ENCODE measurements around the gene VCL. TPM values are rescaled to one million over a fixed set of nuclear protein-coding genes. Genes with fewer than 3 reads are reported as not detected.
"Not testable (repeated sequence)": the region's sequence is repeated elsewhere in the genome, so short reads cannot be mapped to it uniquely, and the experiment has no call there.

Gene VCL
- polyA plus RNA-seq, 1 of the 3 experiments (the other 2 are of a cell fraction): 147 TPM

GRCh38 chr10:73959484-73960243 is 38.3 kb upstream of the VCL start:
- Histone ChIP-seq H3K4me1 (ENCODE audit: control insufficient read depth in 1 of 2, insufficient read depth in 2 of 2, low read depth in 1 of 2, low read length in 1 of 2) (peaks cover 2 to 12% of the 10 kb centered on the region in 2 experiments; a peak in 2 of 4 replicates), H3K9ac (no peak overlapping the region), H3K9me2 (no peaks in the 10 kb centered on the region), H3K9me3 (no peaks in the 10 kb centered on the region), H3K36me3 (replicated peaks in 1 of 2; ENCODE audit: control insufficient read depth in 1 of 2, insufficient read depth in 2 of 2, low read length in 1 of 2) (no peaks in the 10 kb centered on the region), H4K20me1 (ENCODE audit: insufficient read depth) (no peaks in the 10 kb centered on the region), H3K4me2 (no peak overlapping the region), H3F3A (replicated peaks; ENCODE audit: insufficient read depth) (peaks cover 20% of the 10 kb centered on the region), H3K79me2 (ENCODE audit: insufficient read depth) (no peaks in the 10 kb centered on the region), H3K4me3 (ENCODE audit: low read depth in 2 of 2, low read length in 1 of 2) (no peak overlapping the region), H3K27me3 (ENCODE audit: insufficient read depth) (no peaks in the 10 kb centered on the region), H2AFZ (ENCODE audit: low read depth) (no peak overlapping the region), H3K27ac (ENCODE audit: low read depth in 2 of 2, low read length in 1 of 2) (no peak overlapping the region)
- WGBS (ENCODE audit: low lambda C conversion rate): 91% methylated on average over 6 of the region's 6 CpGs
- TF ChIP-seq GABPA (IDR thresholded peaks at IDR 0.05; ENCODE audit: low read depth): no peak
- TF ChIP-seq FOSL2 (IDR thresholded peaks at IDR 0.05; ENCODE audit: borderline replicate concordance, low read depth): no peak
- no peak for TF ChIP-seq PBX3 (IDR thresholded peaks at IDR 0.05)
- TF ChIP-seq SIN3A (IDR thresholded peaks at IDR 0.05; ENCODE audit: borderline replicate concordance, low read depth, low read length): no peak
- no peak for TF ChIP-seq IRF3 (IDR thresholded peaks at IDR 0.05; ENCODE audit: low read depth, low read length)
- TF ChIP-seq EP300 (IDR thresholded peaks at IDR 0.05; ENCODE audit: borderline replicate concordance in 1 of 2, low read depth in 1 of 2, low read length in 1 of 2): no peak
- no peak for DNase-seq
- POLR2A ChIA-PET: no interaction called here
- CTCF ChIA-PET: interaction anchor here (1.6 kb wide), 1 partner anchor 121 kb away, joined by 5 read pairs; no protein-coding TSS in a partner anchor

- Histone ChIP-seq H3K4me1 (ENCODE audit: control insufficient read depth in 1 of 2, insufficient read depth in 2 of 2, low read depth in 1 of 2, low read length in 1 of 2) (peaks cover 0 to 19% of the 10 kb centered on the region in 2 experiments; a peak in 2 of 4 replicates), H3K9me3 (no peaks in the 10 kb centered on the region), H4K20me1 (ENCODE audit: insufficient read depth) (no peaks in the 10 kb centered on the region), H3K4me2 (no peak overlapping the region), H3K27me3 (ENCODE audit: insufficient read depth) (no peaks in the 10 kb centered on the region), H3K79me2 (ENCODE audit: insufficient read depth) (no peaks in the 10 kb centered on the region), H3K27ac (ENCODE audit: low read depth in 2 of 2, low read length in 1 of 2) (no peak overlapping the region), H2AFZ (ENCODE audit: low read depth) (no peak overlapping the region), H3K4me3 (ENCODE audit: low read depth in 2 of 2, low read length in 1 of 2) (no peak overlapping the region), H3K9me2 (no peaks in the 10 kb centered on the region), H3K36me3 (replicated peaks in 1 of 2; ENCODE audit: control insufficient read depth in 1 of 2, insufficient read depth in 2 of 2, low read length in 1 of 2) (no peaks in the 10 kb centered on the region), H3F3A (replicated peaks; ENCODE audit: insufficient read depth) (peaks cover 28% of the 10 kb centered on the region), H3K9ac (no peak overlapping the region)
- no peak for DNase-seq
- TF ChIP-seq NRF1 (IDR thresholded peaks at IDR 0.05; ENCODE audit: low read depth, low read length) (no peak), NFIC (IDR thresholded peaks at IDR 0.05; ENCODE audit: borderline replicate concordance) (no peak), FOSL2 (IDR thresholded peaks at IDR 0.05; ENCODE audit: borderline replicate concordance, low read depth) (no peak)
- ChIA-PET CTCF (interaction anchor here (0.7 to 1.9 kb wide), 3 partner anchors 22 to 281 kb away, joined by 3 to 8 read pairs (median 5); no protein-coding TSS in a partner anchor), POLR2A (no interaction called here)
- WGBS (ENCODE audit: low lambda C conversion rate): 100% methylated on average over 2 of the region's 2 CpGs
These were observed 35.5 kb upstream of the VCL start for GRCh38 chr10:73962386-73962785.

- H3K36me3 ChIP-seq (replicated peaks in 1 of 2; ENCODE audit: control insufficient read depth in 1 of 2, insufficient read depth in 2 of 2, low read length in 1 of 2); H2AFZ ChIP-seq (ENCODE audit: low read depth); H3K9me3 ChIP-seq; H3K9me2 ChIP-seq; H3K79me2 ChIP-seq (ENCODE audit: insufficient read depth); H3K4me2 ChIP-seq; H3K4me3 ChIP-seq (ENCODE audit: low read depth in 2 of 2, low read length in 1 of 2); H3K27ac ChIP-seq (ENCODE audit: low read depth in 2 of 2, low read length in 1 of 2); H3K9ac ChIP-seq; POLR2A ChIA-PET; H4K20me1 ChIP-seq (ENCODE audit: insufficient read depth); H3K27me3 ChIP-seq (ENCODE audit: insufficient read depth); DNase-seq: not testable (repeated sequence)
- Histone ChIP-seq H3F3A (replicated peaks; ENCODE audit: insufficient read depth) (peaks cover 28% of the 10 kb centered on the region), H3K4me1 (ENCODE audit: control insufficient read depth in 1 of 2, insufficient read depth in 2 of 2, low read depth in 1 of 2, low read length in 1 of 2) (peaks cover 0 to 27% of the 10 kb centered on the region in 2 experiments; a peak in 2 of 4 replicates)
- over 99% methylated on average over 12 of the region's 12 CpGs for WGBS (ENCODE audit: low lambda C conversion rate)
- CTCF ChIA-PET: interaction anchor here (1.1 kb wide), 1 partner anchor 23 kb away, joined by 4 read pairs; no protein-coding TSS in a partner anchor
These were observed 34.4 kb upstream of the VCL start for GRCh38 chr10:73963533-73963932.

All from SK-N-SH (cell line).